NCI-H510A (cell line): Measurements from ENCODE around the gene TTC34.
"Not testable (repeated sequence)": the region's sequence is repeated elsewhere in the genome, so short reads cannot be mapped to it uniquely, and the experiment has no call there.

Experiments used
- DNase-seq: peaks from one replicate; lab custom pipeline; 2025; lab: John Stamatoyannopoulos, UW

TTC34 gene

GRCh38 chr1:2682879-2683278, 118.6 kb downstream of the TTC34 start:
- not testable (repeated sequence) for DNase-seq

GRCh38 chr1:2676726-2677125, 124.8 kb downstream of the TTC34 start:
- DNase-seq = not testable (repeated sequence)

DNA sequence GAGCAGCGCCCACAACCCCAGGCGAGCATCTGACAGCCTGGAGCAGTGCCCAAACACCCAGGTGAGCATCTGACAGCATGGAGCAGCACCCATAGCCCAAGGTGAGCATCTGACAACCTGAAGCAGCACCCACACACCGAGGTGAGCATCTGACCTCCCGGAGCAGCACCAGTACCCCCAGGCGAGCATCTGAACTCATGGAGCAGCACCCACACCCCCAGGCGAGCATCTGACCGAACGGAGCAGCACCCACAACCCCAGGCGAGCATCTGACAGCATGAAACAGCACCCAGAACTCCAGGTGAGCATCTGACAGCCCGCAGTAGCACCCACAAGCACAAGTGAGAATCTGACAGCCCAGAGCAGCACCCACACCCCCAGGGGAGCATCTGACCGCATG, 129.8 kb downstream of the TTC34 start:
- not testable (repeated sequence) for DNase-seq

GRCh38 chr1:2659806-2660205, 141.7 kb downstream of the TTC34 start:
- not testable (repeated sequence) for DNase-seq

- DNase-seq = not testable (repeated sequence)
Measured at GRCh38 chr1:2657909-2658308, 143.6 kb downstream of the TTC34 start.

DNA sequence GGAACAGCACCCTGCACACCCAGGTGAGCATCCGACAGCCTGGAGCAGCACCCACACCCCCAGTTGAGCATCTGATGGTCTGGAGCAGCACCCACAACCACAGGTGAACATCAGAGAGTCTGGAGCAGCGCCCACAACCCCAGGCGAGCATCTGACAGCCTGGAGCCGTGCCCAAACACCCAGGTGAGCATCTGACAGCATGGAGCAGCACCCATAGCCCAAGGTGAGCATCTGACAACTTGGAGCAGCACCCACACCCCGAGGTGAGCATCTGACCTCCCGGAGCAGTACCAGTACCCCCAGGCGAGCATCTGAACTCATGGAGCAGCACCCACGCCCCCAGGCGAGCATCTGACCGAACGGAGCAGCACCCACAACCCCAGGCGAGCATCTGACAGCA, 144.4 kb downstream of the TTC34 start:
- DNase-seq = not testable (repeated sequence)

DNA sequence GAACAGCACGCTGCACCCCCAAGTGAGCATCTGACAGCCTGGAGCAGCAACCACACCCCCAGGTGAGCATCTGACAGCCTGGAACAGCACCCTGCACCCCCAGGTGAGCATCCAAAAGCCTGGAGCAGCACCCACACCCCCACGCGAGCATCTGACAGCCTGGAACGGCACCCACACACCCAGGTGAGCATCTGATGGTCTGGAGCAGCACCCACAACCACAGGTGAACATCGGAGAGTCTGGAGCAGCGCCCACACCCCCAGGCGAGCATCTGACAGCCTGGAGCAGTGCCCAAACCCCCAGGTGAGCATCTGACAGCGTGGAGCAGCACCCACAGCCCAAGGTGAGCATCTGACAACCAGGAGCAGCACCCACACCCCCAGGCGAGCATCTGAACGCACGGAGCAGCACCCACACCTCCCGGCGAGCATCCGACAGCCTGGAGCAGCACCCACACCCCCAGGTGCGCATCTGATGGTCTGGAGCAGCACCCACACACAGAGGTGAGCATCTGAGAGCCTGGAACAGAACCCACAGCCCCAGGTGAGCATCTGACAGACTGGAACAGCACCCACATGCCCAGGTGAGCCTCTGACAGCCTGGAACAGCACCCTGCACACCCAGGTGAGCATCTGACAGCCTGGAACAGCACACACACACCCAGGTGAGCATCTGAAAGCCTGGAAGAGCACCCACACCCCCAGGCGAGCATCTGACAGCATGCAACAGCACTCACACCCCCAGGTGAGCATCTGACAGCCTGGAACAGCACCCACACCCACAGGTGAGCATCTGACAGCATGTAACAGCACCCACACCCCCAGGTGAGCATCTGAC, 145.7 kb downstream of the TTC34 start:
- not testable (repeated sequence) for DNase-seq

DNA sequence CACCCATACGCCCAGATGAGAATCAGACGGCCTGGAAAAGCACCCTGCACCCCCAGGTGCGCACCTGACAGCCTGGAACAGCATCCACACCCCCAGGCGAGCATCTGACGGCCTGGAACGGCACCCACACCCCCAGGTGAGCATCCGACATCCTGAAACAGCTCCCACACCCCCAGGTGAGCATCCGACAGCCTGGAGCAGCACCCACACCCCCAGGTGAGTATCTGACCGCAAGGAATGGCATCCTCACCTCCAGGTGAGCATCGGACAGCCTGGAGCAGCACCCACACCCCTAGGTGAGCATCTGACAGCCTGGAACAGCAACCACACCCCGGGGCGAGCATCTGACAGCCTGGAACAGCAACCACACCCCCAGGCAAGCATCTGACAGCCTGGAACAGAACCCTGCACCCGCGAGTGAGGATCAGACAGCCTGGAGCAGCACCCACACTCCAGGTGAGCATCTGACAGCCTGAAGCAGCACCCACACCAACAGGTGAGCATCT, 147.0 kb downstream of the TTC34 start:
- not testable (repeated sequence) for DNase-seq

- DNase-seq = not testable (repeated sequence)
Measured at GRCh38 chr1:2653741-2654442, 147.6 kb downstream of the TTC34 start.

DNA sequence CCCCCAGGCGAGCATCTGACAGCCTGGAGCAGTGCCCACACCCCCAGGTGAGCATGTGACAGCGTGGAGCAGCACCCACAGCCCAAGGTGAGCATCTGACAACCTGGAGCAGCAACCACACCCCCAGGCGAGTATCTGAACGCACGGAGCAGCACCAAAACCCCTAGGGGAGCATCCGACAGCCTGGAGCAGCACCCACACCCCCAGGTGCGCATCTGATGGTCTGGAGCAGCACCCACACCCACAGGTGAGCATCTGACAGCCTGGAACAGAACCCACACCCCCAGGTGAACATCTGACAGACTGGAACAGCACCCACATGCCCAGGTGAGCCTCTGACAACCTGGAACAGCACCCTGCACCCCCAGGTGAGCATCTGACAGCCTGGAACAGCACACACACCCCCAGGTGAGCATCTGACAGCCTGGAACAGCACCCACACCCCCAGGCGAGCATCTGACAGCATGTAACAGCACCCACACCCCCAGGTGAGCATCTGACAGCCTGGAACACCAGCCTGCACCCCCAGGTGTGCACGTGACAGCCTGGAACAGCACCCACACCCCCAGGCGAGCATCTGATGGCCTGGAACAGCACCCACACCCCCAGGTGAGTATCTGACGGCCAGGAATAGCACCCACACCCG, 148.4 kb downstream of the TTC34 start:
- not testable (repeated sequence) for DNase-seq

DNA sequence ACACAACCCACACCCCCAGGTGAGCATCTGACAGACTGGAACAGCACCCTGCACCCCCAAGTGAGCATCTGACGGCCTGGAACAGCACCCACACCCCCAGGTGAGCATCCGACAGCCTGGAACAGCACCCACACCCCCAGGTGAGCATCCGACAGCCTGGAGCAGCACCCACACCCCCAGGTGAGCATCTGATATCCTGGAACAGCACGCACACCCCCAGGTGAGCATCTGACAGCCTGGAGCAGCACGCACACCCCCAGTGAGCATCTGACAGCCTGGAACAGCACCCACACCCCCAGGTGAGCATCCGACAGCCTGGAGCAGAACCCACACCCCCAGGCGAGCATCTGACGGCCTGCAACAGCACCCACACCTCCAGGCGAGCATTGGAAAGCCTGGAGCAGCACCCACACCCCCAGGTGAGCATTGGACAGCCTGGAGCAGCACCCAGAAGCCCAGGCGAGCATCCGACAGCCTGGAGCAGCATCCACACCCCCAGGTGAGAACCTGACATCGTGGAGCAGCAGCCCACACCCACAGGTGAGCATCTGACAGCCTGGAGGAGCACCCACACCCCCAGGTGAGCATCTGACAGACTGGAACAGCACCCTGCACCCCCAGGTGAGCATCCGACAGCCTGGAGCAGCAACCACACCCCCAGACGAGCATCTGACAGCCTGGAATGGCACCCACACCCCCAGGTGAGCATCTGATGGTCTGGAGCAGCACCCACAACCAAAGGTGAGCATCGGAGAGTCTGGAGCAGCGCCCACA, 149.2 kb downstream of the TTC34 start:
- not testable (repeated sequence) for DNase-seq

DNA sequence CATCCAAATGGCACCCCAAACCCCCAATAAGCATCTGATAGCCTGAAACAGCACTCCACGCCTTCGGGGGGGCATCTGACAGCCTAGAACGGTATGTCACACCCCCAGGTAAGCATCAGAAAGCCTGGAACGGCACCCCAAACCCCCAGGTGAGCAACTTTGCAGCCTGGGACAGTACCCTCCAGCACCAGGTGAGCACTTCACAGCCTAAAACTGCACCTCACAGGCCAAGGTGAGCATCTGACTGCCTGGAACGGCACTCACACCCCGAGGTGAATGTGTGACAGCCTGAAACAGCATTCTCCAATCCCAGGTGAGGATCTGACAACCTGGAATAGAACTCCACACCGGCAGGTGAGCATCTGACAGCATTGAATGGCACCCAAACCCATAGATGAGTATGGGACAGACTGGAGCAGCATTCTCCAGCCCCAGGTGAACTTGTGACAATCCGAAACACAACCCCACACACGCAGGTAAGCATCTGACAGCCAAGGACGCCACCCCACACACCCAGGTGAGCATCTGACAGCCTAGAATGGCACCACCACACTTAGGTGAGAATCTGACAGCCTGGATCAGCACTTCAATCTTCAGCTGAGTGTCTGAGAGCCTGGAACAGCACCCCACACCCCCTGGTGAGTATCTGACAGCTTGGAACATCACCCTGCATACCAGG, 150.4 kb downstream of the TTC34 start:
- no peak for DNase-seq

DNA sequence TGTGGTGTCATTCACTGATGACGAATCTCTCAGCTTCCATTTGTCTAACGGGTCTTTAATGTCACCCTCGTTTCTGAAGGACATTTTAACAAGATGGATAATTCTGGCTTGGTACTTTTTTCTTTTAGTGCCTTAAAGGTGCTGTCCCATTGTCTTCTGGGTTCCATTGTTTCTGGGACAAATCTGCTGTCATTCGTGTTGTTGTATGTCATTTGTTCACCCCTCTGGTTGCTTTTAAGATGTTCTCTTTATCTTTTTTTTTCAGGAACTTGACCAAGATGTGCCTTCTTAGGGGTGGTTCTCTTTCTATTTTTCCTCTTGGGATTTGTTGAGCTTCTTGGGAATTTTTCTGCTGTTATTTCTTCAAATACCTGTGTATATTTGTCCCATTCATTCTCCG, 154.7 kb downstream of the TTC34 start:
- no peak for DNase-seq

DNA sequence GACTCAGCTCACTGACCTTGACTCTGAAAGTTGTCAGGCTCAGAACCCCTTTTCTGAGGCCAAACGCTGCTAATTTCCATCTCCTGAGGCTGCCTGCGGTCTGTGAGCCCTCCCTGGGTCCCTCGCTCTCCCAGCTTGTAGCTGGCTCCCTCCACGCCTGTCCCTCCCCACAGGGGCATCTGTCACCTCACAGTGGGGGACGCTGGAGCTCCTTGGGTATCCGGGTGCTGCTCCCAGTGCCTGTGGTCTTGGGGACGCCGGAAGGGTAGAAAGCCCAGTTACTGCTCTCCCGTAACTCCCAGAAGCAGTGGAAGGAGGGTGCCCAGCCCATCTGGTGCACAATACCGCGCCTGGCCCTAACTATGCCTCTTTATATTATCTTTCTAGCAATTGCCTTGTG, 155.7 kb downstream of the TTC34 start:
- DNase-seq = no peak

DNA sequence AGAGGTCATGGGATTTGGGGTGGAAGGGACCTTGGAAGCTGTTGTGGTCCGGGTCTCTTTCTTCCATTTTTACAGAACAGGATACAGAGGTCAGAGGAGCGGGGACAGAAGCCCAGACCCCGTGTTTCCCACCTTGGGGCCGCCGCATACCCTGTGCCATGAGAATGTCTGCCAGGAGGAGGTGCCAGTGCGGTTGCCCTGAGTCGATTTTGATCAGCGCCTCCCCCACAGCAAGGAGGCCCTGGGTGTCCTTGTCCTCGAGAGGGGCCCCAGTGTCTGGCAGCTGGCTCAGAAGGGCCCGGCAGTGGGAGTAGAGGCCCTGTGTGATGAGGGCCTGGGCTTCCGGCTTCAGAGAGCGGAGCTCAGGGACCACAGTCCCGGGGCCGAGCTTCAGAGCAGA, 156.3 kb downstream of the TTC34 start:
- DNase-seq = no peak

DNA sequence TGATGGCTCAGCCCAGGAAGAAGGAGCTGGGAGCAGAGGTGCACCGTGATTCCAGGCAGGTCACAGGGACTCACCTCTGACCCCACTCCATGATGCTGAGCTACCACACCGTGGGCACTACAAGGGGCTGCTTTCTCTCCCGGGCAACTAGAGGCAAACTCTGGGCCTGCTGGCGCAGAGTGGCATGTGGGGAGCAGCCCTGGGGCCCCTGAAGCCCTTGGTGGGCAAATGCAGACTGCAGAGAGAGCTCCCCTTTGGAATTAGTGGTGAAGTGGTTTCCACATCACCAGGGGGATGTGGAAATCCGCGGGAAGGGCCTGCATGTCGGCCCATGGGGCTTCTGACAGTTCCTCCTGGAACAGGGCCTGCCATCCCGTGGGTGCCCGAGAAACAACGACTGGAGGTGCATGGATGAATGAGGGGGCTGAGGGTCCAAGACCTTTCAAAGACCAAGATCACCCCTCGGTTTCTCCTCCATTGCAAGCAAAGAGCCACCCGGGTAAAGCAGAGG, 156.8 kb downstream of the TTC34 start:
- DNase-seq = no peak

- DNase-seq = no peak
Measured at GRCh38 chr1:2644171-2644570, 157.3 kb downstream of the TTC34 start.

DNA sequence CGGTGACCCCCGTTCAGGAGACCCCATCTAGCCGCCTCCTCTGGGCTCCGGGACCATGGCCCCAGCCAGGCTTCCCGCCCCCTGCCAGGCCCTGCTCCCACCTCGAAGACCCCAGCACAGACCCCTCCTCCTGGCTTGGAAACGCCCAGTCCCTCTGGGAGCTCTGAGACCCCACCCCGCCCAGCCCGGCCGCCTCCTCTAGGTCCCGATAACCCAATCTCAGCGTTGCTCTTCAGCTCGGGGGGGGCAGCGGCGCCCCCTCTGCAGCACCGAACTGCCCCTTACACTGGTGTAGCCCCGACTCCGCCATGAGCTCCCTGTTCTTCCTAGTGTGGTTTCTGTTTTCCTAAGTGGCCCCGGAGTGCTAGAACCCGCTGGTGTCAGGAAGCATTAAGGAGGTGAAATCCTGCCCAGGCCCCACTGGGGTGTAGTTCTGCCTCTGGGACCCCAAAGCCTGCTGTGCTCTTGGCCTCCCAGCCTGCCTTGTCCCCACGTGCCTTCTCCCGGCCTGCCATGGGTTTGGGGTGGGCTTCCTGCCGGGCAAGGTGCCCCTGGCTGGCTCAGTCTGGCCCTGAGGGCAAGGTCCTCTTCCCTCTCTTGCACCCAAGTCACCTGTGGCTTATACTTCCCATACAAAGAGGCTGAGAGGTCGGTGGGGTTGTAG, 157.9 kb downstream of the TTC34 start:
- DNase-seq = no peak

DNA sequence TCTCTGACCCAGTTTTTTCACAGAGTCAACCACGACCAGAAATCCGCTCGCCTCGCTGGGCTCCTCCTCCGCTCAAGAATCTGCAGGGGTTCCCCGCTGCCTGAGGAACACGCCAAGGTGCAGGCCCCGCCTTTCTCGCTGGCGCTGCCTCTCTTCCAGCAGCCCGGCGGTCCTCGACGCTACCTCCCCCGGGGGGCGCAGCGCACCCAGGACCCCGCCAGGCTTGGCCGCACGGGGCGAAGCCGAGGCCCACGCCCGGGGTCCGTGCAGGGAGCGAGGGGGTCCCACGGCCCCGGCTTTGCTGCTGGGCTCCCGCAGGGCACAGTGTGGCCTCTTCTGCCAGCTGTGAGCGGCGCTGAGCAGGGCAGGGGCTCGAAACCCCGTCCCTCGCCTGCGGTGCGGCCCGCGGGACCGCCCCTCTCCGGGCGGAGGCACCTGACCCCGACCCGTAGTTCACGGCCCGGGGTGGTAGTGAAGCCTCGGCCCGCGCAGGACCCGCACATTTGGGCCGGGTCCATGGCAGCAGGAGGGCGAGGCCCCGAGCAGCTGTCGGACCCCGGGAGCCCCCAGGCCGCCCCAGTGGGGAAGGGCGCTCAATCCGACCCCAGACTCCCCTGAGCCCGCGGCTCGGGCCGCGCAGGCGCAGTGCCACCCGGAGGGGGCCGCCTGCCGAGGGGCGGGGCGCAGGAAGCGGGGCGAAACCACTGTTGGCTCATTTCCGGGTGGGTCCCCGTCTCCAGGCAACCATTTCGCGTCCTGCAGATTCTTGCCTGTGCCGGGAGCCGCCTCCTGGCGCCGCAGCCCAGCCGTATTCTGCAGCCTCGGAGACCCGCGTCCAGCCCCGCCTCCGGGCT, 158.7 kb downstream of the TTC34 start:
- DNase-seq = peak; percentile 94
